SHP77 (cell line): ENCODE results near the gene MAPRE3.

ENCODE experiments used
- DNase-seq, 2 experiments: peaks; one replicate each; lab custom pipeline; 2025; lab: John Stamatoyannopoulos, UW

The MAPRE3 gene

DNA sequence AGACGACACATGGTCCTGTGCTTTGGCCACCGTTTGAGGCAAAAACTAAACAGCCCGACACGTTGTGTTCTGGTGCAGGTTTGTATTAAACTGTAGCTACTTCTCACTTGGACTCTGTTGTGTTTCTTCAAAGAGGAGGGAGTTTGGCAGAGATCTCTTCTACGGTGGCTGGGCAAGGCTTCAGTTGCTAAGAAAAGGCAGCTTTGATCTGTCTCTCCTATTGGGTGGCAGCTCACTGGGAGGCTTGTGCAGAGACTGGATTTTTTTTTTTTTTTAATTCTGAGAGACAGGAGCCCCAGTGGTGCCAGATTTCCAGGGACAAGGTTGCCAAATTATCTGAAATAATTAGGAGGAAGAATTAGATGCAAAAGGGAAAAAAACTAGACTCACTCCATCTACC is 20.2 kb upstream of the MAPRE3 start:
- no peak for DNase-seq

DNA sequence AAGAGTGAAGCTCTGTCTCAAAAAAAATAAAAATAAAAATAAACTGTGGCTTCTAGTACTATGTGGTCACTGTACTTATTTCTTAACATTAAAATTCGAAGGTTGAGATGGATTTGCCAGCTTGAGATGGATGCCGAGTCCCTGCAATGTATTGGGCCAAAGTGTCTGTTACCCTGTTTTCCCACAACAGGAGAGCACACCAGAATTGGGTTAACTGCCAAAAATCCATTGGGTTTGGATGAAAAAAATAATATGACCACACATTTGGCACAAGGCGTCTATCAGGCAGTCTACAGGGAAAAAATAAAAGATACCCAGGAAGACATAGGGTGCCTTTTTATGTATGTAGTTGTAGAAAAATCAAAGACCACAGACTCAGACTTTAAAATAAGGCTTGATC is 19.2 kb upstream of the MAPRE3 start:
- no peak for DNase-seq

DNA sequence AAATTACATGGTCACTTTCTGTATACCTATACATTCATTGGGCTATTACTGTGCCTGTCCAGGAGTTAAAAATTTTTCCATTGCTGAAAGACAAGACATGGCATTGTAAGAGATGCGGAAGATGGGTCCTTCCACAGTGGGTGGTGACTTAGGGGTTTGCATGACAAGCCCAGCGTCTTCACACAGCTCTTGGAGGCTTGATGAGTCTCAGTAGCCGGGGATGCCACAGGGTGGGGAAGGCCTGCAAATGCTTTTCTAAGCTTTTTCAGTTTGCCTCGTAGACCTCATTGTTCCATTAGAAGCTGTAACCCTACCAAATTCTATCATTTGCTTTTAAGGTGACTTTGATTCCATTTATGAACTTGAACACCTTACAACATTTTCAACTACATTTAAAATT is 18.1 kb upstream of the MAPRE3 start:
- DNase-seq, result no peak

DNA sequence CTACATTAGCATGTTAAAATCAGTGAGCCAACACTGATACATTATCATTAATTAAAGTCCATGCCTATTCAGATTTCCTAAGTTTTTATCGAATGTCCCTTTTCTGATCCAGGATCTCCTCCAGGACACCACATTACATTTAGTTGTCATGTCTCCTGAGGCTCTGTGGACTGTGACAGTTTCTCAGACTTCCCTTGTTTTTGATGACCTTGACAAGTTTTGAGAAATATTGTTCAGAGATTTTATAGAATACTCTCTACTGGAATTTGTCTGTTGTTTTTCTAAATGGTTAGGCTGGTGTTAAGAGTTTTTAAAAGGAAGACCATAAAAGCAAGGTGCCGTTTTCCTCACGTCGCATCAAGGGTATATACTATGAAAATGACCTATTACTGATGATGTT is 16.3 kb upstream of the MAPRE3 start:
- DNase-seq, result no peak

DNA sequence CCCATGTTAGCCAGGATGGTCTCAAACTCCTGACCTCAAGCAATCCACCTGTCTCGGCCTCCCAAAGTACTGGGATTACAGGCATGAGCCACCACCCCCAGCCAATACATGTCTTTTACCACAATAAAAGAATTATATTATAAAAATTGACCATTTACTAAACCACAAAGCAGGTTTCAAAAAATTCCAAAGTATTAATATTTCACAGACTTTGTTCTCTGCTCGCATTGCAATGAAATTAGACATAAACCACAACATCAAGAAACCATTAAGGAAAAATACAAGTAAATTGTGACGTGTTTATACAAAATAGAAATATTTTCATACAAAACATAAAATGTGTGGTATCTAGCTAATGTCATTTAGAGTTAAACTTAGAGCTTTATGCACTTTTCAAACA is 13.4 kb upstream of the MAPRE3 start:
- no peak for DNase-seq

DNA sequence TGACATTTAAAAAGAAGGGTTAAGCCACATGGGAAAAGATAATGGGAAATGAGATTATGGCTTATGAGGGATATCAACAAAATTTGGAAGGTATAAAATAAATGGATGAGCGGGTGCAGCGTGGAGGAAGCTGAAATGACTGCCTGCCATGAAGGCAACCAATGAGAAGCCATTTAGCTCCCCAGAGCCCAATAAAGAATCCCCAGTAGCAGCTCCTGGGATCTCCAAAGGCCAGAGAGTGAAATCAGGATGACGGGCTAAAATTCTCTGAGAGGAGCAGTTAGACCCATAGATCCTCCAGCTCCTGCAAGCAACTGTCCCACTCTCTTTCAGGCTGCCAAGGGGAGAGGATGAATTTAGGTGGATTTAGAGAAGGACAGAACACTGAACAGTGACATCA is 12.9 kb upstream of the MAPRE3 start:
- DNase-seq, result no peak

DNA sequence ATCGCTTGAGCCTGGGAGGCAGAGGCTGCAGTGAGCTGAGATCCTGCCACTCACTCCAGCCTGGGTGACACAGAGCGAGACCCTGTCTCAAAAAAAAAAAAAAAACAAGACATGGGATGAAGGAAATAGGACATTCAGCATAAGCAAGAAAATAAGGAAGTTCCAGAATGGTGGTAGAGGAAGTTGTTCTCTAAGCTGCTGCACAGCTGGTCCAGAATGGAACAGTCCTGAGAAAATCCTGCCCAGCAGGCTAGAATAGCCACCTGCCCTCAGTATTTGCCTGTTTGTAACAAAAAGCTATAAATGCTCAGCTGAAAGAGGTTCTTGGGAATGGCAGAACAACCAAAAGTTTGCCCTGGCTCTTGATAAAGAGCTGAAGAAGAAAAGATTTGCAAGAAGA is 11.1 kb upstream of the MAPRE3 start:
- no peak for DNase-seq

DNA sequence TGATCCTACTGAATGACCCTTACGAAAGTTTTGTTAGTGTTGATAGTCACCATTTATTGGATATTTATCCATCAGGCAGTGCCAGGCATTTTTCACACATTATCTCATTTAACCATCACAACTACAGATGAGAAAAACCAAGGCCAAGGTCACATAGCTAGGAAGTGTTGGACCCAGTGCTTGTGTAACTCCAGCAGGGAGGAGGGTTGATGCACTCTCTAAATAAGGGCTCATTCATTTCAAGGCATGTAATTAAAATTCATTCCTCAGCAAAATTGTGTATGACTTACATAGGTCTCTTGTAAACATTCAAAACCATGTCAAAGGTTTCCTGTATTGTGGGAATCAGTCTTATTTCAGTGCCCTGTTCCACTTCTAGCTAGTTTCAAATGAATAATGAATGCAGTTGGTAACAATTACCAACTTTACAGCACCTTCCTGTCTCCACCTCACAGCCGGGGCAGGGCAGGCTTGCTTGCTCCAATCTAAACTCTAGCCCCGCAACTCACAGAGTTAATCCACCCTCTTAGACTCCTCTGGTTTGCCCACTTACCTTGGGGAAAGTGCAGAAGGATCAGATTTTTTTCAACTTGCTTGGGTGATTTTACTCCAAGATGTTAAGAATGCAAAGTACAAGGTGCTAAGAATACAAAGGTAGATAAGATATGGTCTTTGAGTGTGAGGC is 5.8 kb upstream of the MAPRE3 start:
- DNase-seq, result no peak

DNA sequence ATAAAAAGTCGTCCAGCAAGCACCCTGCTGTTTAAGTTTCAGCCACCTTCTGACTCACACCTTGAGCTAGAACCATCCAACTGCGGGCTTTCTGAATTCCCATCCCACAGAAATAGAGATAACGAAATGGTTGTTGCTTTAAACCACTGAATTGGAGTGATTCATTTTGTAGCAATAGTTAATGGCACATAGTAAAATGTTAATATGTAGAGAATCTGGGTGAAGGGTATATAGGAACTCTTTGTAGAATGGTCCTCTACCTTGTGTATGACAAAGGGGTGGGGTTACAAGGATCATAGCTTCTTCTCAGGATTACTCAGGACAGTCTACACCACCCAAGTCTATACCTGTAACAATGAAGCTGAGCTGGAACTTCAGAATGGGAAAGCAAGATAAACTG is 2.4 kb upstream of the MAPRE3 start:
- DNase-seq, result no peak

DNA sequence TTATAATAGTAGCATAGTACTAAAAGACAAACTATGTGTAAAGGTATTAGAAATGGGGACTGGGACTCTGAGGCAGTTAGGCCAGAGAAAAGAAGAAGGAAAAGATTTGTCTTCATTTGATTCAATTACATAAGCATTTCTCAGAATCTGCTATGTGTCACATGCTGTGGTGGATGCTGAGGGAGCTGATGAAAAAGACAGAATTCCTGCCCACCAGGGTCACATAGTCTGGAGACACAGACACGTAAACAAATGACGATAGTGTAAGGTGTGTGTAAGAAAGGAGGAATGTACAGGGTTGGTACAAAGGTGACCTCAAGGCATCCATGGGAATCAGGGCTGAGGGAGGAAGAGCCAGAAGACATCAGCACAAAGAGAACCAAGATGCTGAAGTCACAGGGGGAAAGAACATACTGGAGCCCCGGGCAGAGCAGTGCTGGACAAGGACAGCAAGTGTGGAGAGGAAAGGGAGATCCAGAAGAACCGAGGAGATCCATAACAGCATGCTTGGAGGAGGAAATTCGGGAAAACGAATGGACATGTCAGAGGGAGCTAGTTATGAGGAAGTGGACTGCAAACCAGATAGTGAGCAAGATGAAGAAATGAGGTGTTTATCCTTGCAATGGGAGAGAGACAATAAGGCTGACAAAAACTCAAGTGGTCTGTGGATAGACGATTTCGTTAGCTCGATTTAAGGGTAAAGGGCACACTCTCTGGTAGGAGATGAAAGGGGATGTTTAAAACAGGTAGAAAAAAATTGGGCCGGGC is 1.2 kb upstream of the MAPRE3 start:
- DNase-seq, result no peak

DNA sequence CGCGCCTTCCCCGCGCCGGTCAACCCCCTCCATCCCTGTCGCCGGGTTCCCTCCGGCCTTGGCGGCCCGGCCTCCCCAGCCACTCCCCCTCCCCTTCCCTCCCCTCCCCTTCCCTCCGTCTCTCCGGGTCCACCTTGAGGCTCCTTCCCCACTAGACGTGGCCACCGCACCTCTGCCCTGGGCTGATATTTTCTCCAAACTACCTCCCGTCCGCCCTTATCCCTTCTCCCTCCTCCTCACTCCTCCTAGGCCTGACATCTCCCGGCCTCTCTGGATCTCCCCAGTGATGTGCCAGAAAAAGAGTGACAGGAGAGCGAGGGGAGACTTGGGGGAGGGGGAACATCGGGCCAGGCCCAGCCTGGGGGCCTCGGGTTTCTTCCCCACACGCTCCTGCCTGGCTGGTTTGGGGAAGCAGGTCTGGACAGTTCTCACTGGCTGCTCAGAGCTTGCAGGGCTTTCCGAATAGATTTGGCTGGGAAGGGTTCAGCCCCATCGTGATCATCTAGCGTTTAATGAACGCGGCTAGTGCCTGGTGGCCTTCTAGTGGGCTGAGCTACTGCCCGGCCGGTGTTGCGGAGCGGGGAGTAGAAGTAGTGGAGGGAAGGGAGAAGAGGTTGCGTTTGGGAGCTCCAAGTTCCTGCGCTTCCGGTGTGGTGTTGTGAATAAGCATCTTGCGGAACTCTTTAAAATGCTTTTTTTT is 641 bp downstream of the MAPRE3 start:
- DNase-seq, result peak; percentile 26 to 38

DNA sequence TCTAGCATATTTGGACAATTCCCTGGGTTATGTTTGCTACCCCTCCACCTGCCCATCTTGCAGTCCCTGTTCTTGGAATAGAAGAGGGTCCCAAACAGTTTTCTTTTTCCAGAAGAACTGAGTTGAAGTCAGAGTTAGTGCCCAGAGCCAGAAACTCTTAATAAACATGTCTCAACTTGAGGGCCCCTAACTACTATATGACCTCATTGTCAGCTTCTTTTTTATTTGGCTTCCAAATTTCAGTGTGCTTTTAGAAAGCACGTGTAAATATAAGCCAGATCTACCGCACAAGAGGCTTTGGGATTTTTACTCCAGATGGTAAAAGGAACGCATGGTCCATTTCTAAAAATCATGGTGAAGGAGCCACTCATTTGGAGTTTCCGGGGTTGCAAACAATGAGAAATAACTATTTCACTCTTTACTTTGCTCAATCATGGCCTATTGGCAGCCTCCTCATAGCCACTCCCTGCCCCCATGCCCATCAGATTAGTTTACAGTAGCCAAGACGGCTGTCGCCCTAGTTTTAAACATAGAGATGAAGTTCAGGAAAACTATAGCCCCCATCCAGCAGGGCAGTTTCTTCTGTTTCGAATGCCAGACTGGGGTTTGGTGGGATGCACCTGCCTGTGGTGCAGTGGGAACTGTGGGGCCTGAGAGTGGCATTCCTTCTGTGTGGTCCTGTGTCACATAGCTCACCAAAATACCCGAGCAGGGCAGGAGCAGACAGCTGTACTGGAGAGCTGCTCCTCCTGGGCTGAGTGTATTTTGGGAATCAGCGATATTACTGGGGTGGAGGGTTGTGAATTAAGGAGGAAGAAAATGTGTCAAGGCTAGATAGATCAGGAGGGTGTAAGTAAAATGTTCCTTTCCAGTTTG is 1.7 kb downstream of the MAPRE3 start:
- DNase-seq, result no peak

DNA sequence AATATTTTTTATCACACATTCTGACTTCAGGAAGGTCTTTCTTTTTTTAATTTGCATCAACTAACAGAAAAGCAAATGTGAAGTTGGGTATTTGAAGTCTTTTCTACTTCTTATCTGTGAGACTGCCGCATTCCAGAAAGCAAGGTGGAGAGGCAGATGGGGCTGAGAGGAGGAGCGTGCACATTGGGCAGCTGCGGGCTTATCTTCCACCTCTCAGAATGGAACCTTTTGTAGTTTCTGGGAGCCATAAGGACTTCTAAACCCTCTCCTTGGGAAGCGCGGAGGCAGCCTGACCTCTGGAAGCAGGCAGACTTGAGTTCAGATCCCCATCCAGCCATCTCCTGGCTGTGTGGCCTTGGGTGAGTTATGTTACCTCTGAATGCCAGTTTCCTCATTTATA is 3.9 kb downstream of the MAPRE3 start:
- no peak for DNase-seq

DNA sequence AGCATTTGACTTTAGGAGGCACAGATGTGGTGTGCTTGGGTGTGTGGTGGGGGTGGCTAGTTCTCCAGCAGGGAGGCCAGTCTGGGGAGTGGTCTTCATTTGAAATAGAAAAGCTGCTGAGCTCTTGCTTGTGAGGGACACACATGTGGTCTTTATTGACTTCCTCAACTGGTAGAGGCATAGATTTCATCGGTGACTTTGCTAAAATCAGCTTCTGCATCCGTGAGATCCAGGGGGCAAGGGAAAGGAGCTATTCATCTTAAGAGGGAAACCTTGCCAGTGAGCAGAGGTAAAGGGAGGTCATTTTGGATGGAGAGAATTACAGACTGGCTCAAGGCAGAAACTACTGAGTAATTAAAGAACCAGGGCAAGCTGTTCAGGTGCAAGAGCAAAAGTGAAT is 4.7 kb downstream of the MAPRE3 start:
- DNase-seq, result no peak

DNA sequence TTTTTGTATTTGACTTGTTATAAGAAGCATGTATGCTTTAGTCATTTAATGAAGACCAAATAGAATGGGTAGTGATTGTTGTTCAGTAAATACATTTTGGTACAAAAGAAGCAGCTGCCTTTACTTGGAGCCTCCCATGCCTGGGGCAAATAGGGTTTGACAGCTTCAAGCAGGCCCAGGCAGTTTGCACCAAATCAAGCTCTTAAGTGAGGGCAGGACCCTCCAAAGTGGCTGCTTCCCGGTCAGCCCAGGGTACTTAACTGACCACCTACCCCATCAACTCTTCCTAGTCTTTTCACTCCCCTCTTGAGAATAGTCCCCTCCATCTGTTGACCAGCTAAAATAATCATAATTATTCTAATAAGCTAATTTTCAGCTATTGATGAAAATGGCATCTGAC is 5.2 kb downstream of the MAPRE3 start:
- DNase-seq, result no peak

DNA sequence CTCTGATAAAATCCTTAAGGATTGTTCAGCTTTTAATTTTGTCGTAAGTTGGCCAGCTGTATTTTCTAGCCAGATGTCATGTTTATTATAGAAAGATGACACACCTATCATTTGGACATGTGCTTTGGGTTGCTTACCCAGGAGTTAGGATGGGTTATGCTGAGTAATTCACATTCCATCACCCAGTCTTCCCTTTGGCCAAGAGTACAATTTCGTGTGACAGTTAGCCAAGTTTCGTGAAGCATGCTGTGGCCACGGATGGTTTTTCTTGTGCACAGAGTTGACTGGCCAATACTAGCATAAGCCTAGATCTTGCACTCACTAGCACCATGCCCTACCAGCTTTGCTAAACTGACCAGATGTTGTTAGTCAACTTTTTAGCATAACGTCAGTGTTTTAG is 5.8 kb downstream of the MAPRE3 start:
- no peak for DNase-seq

DNA sequence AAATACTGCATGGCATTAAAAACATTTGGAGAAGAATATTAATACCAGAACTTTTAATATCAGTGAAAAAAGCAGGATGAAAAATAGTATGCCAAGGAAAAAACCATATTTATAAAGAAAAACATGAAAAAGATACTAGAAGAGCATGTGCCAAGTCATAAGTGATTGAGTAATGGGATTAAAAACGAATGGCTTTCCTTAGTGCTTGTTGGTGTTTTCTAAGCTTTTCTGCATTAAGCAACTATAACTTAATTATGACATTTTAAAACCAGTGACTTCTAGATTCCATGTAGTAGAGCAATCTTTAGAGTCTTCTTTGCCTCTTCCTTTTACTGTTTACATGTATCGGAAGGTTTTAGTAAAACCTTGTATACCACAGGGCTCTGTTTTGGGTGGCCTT is 6.6 kb downstream of the MAPRE3 start:
- no peak for DNase-seq

DNA sequence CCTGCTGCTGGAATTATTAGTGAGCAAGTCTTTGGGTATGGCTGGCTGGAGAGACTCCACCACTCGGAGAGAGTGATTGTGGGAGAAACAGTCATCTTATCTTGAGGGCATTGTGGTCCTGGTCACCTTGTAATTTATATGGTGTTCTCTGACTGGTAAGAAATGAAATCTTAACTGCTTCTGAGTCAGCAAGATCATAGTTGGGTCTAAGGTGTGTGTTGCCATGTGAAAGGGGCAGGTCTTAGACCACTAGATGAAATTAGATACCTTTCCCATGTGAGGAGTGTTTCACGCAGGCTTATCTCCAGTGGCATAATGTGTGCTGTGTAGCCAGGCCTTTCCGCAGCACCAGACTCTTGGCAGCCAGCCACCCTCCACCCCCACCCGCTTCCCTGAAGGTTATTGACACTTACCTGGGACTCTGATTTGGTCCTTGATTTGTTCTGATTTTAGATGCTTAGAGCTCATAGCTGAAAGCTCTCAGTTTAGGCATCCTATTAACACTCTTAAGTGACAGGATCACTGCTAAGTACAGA is 7.7 kb downstream of the MAPRE3 start:
- DNase-seq, result peak; percentile 7 to 23

DNA sequence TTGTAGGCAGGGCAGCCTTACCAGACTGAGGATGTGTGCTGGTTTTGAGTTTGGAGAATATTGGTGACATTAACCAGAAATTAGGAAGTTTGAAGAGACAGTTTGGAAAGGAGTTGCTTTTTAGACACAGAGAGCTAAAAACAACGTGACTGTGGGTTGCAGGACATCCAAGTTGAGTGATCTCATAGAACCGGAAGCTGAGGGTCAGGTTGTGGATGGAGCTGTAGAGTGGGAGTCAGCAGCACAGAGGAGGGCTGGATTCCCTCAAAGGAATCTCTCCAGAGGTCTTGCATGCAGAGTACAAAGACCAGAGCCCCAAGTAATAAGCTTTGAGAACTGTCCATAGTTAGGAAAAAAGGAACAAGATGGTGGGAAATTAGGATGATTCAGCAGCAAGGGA is 9.3 kb downstream of the MAPRE3 start:
- DNase-seq, result no peak

DNA sequence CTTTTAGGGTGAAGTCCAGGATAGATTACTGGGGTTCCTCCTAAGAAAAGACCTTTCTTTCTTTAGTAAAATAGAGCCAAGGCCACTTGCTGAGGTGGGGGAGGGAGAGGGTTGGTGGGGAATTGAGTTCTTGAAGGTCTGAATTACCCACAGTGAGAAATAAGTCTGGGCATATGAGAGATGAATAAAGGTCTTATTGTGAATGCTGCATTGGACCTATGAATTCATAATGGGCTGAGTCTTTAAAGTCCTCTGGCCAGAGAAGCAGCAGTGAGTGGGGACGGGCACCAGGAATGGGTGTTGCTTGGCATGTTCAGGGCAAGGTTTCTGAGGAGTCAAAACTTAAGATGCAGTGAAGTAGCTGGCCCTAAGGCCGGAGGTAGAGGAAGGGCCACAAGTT is 10.5 kb downstream of the MAPRE3 start:
- no peak for DNase-seq

DNA sequence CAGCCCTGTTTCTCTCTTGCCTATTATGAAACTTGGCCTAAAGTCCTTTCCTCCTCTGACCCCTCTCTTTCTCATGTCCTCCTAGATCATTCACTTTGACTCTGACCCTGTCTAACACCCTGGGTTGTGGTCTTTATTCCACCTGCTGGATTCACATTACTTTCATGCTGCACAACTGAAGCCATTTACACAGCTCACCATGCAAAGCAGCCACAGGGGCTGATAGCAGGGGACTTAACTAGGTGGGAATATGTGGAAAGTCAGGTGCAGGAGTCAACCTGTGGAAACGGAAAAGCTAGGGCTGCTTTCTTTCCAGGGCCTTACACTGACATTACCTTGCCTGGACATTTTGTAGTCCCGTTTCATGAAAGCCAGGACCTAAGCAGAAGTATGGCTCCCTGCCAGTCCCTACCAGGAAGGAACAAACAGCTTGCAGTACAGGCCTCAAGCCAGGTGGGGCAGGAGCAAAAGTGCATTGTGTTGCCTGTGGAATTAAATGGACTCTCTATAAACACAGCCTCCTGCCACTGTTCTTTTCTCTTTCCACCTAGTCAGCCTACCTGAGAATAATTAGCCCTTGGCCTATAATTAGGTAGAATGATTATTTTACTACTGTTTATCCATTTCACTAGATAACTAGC is 11.8 kb downstream of the MAPRE3 start:
- DNase-seq, result peak; percentile 70 to 87

DNA sequence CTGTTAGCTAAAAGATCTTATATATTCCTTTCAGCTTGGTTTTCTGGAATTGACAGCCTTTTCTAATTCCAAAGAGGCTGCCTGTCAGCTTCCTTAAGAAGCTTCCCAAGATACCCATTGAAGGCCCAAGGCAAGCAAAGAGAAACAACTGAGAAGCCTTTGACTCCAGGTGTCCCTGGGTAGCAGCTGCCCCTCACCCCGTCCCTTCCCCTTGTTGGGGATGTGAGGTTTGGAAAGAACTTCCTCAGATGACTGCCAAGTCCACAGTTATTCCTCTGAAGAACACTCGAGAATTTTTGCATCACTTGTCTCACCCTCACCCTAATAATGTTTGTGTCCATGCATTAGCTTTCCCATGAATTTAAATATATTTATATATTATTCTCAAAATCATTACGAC is 13.3 kb downstream of the MAPRE3 start:
- DNase-seq, result no peak
